Karpas-422 (cell line): ENCODE data around the gene ROBO4. TPM values are rescaled to one million over a fixed set of nuclear protein-coding genes. Genes with fewer than 3 reads are reported as not detected.

ENCODE experiments used
- DNase-seq: peaks from one replicate; pipeline ENCODE4 v3.0.0-alpha.2; 2015
- H2AFZ ChIP-seq: fragments of 200-600 bp; sonication (generic); 2 replicates; pipeline ENCODE4 v1.6.1; 2014; ENCODE audit warnings: antibody characterized with exemption, low read length, mixed read lengths
- H3K27ac ChIP-seq: fragments of 200-600 bp; sonication (generic); 2 replicates; pipeline ENCODE4 v1.5.1; 2014; ENCODE audit warnings: mild to moderate bottlenecking, low read length, moderate library complexity
- H3K27me3 ChIP-seq: fragments of 200-600 bp; sonication (generic); 2 replicates; pipeline ENCODE4 v1.6.1; 2014; ENCODE audit warnings: low read length, mixed read lengths
- H3K36me3 ChIP-seq: fragments of 200-600 bp; sonication (generic); 2 replicates; pipeline ENCODE4 v1.6.1; 2014; ENCODE audit warnings: low read length, mixed read lengths; ENCODE audit not compliant: insufficient read depth
- H3K4me1 ChIP-seq: fragments of 200-600 bp; sonication (generic); 2 replicates; pipeline ENCODE4 v1.6.1; 2014; ENCODE audit warnings: mild to moderate bottlenecking, low read length, mixed read lengths
- H3K4me2 ChIP-seq: fragments of 200-600 bp; sonication (generic); 2 replicates; pipeline ENCODE4 v1.6.1; 2014; ENCODE audit warnings: low read length, low read depth, mild to moderate bottlenecking; ENCODE audit not compliant: poor library complexity, severe bottlenecking
- H3K4me3 ChIP-seq: fragments of 200-600 bp; sonication (generic); 2 replicates; pipeline ENCODE4 v1.5.1; 2014; ENCODE audit warnings: mild to moderate bottlenecking, antibody characterized with exemption, low read length, mixed read lengths
- H3K79me2 ChIP-seq: fragments of 200-600 bp; sonication (generic); 2 replicates; pipeline ENCODE4 v1.6.1; 2014; ENCODE audit warnings: mild to moderate bottlenecking, low read length, mixed read lengths
- H3K9ac ChIP-seq: fragments of 200-600 bp; sonication (generic); 2 replicates; pipeline ENCODE4 v1.6.0; 2014; ENCODE audit warnings: low read length
- H3K9me2 ChIP-seq: fragments of 200-600 bp; sonication (generic), shearing (Covaris generic); replicated peaks from 2 replicates; pipeline ENCODE4 v1.6.0; 2014; ENCODE audit warnings: mild to moderate bottlenecking, low read length, moderate library complexity; ENCODE audit not compliant: insufficient read depth
- H3K9me3 ChIP-seq: fragments of 300-700, 200-600 bp; sonication (generic); 2 replicates; pipeline ENCODE4 v1.6.1; 2014; ENCODE audit warnings: low read length, mixed read lengths
- H4K20me1 ChIP-seq: fragments of 200-600 bp; sonication (generic); 2 replicates; pipeline ENCODE4 v1.6.1; 2014; ENCODE audit warnings: mild to moderate bottlenecking, antibody characterized with exemption, low read length, low read depth; ENCODE audit not compliant: insufficient read depth
- total RNA-seq: library from RNA; depleted of rRNA; stranded (reverse); fragments of >200 nt; shearing (Covaris generic); gene quantifications from 2 replicates; pipeline ENCODE4 v1.2.3, GENCODE V29; 2014; ENCODE audit warnings: low replicate concordance

ROBO4 gene
- total RNA-seq, 1 experiment from 2014 or later = not detected

DNA sequence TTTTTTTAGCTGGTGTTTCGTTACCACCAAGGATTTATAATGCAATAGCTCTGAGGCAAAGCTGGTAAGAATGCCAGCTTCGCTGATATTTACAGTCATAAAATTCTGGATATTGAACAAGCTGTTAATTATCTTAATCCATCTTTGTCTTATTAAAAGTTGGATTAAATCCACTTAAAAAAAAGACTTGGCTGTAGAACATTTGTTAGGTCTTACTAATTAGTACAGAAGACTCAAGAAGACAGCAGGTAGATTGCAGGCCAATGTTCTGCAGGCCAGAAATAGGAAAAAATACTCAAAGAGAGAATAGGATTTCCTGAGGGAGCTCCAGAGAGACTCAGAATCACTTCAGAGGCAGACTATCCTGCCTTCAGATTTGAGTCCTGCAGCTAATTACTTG lies 7.5 kb downstream of the ROBO4 start:
- no peaks in the 10 kb centered on the region for H3K9me2 ChIP-seq
- no peaks in the 10 kb centered on the region for H3K79me2 ChIP-seq

DNA sequence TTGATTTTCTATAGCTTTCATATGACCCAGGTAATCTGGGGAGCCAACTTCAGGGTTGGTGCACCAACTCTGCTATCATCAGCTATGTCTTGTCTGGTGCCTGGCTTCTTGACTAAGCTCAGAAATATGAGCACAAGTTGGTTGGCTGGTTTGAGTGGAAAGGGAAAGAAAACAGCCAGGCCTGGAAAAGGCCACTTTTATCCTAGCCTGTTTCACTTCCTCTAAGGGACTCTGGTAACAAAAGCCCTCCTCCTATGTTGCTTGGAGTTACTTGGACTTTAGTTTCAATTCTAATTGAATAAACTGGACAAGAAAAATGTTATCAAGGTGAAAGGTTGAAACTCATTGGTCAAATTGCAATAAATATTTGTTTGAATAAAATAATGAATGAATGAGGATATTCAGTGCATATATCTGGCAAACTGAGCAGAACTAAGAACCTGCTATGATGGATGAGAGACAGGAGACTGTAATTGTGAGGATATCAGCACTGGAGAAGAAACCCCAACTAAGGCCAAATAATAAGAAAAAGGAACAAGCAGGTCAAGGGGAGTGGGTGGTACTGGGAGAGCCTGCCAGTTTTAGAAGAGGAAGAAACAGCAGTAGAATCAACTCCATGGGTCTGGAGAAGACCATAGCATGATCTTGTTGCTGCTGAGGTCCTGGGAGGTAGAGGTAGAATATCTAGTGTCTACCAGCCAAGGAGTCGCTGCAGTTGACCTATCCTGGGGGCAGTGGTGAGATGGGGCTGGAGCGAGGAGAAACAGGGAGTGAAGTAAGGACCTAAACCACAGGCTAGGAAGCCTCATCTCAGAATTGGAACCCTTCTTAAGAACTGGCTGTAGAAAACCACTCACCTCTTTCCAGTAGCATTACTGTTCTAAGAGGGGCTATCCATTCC lies 8.2 kb downstream of the ROBO4 start:
- Histone ChIP-seq H3K79me2 (no peaks in the 10 kb centered on the region), H3K4me1 (no peaks in the 10 kb centered on the region), H2AFZ (no peak overlapping the region), H3K9me3 (no peaks in the 10 kb centered on the region), H3K9me2 (no peaks in the 10 kb centered on the region), H3K27me3 (no peaks in the 10 kb centered on the region), H4K20me1 (no peaks in the 10 kb centered on the region), H3K36me3 (no peaks in the 10 kb centered on the region), H3K9ac (no peak overlapping the region), H3K4me3 (no peak overlapping the region), H3K4me2 (no peak overlapping the region), H3K27ac (no peak overlapping the region)
- DNase-seq = no peak

More for the DNA sequence above, 7.5 kb downstream of the ROBO4 start:
- no peak overlapping the region for H3K27ac ChIP-seq
- H3K9me3 ChIP-seq = no peaks in the 10 kb centered on the region
- no peaks in the 10 kb centered on the region for H3K4me1 ChIP-seq
- H2AFZ ChIP-seq = no peak overlapping the region
- no peaks in the 10 kb centered on the region for H4K20me1 ChIP-seq
- no peak overlapping the region for H3K4me3 ChIP-seq
- DNase-seq = no peak
- no peaks in the 10 kb centered on the region for H3K27me3 ChIP-seq
- H3K9ac ChIP-seq = no peak overlapping the region
- no peaks in the 10 kb centered on the region for H3K36me3 ChIP-seq
- no peak overlapping the region for H3K4me2 ChIP-seq

DNA sequence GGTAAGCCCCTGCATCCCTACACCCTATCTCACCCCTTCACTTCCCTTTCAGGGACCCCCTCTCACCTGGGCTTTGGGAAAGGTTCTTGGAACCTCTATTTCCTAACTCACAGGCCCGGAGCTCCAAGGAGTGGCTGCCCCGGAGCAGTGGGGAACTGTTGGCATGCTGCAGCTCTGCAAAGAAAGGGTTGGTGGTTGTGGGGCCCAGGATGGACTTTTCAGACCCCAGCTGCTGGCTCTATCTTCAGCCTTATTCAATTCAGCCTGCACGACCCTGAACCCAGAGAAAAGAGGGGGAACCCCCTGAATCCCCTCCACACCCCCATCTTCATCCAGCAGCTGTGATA lies 10.0 kb downstream of the ROBO4 start:
- Histone ChIP-seq H3K9ac (no peak overlapping the region), H2AFZ (no peak overlapping the region), H3K27me3 (no peaks in the 10 kb centered on the region), H3K27ac (no peak overlapping the region), H3K4me2 (no peak overlapping the region), H3K4me3 (no peak overlapping the region), H3K9me3 (no peaks in the 10 kb centered on the region), H3K79me2 (no peaks in the 10 kb centered on the region), H3K4me1 (no peaks in the 10 kb centered on the region), H3K36me3 (no peaks in the 10 kb centered on the region), H4K20me1 (no peaks in the 10 kb centered on the region), H3K9me2 (no peaks in the 10 kb centered on the region)
- DNase-seq = no peak

DNA sequence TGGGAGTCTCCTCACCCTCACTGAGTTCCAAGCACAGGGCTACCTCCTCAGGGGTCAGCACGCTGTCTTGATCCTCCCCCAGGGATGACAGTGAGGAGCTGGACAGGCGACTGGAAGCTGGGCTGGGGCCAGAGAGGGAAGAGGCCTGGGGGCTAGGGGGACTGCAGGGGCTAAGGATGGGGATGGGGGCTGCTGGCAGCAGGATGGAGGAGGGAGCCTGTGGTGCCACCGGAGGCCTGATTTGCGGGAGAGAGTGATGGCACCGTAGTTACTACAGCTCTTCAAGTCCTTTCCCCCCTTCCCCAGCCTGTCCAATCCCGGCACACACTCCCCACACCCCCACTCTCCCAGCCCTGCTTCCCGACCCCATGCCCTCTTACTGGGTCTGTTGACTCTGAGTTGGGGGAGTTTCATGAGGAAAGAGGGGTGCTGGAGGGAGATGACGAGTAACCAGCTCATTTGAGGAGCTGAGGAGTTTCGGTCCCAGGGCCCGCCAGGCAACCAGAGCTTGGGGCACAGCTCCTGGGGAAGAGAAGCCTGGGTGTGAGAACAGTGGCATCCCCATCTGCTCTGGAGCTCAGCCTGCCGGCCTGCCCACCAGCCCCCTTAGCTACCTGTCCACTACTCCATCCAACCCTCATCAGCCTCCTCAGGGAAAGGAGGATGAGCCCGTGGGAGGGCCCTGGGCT lies 10.5 kb downstream of the ROBO4 start:
- DNase-seq = no peak
- H3K27ac ChIP-seq = no peak overlapping the region
- no peak overlapping the region for H3K4me3 ChIP-seq

GRCh38 chr11:124886476-124886875 lies 11.2 kb downstream of the ROBO4 start:
- Histone ChIP-seq H3K4me1 (no peaks in the 10 kb centered on the region), H4K20me1 (no peaks in the 10 kb centered on the region), H2AFZ (no peak overlapping the region), H3K9ac (no peak overlapping the region), H3K36me3 (no peaks in the 10 kb centered on the region), H3K4me3 (no peak overlapping the region), H3K4me2 (no peak overlapping the region), H3K79me2 (no peaks in the 10 kb centered on the region), H3K27me3 (no peaks in the 10 kb centered on the region), H3K9me2 (no peaks in the 10 kb centered on the region), H3K9me3 (no peaks in the 10 kb centered on the region), H3K27ac (no peak overlapping the region)
- no peak for DNase-seq

More for the DNA sequence above, 10.5 kb downstream of the ROBO4 start:
- Histone ChIP-seq H4K20me1 (no peaks in the 10 kb centered on the region), H2AFZ (no peak overlapping the region), H3K9me2 (no peaks in the 10 kb centered on the region), H3K36me3 (no peaks in the 10 kb centered on the region), H3K79me2 (no peaks in the 10 kb centered on the region), H3K9me3 (no peaks in the 10 kb centered on the region), H3K27me3 (no peaks in the 10 kb centered on the region), H3K4me1 (no peaks in the 10 kb centered on the region), H3K9ac (no peak overlapping the region), H3K4me2 (no peak overlapping the region)

DNA sequence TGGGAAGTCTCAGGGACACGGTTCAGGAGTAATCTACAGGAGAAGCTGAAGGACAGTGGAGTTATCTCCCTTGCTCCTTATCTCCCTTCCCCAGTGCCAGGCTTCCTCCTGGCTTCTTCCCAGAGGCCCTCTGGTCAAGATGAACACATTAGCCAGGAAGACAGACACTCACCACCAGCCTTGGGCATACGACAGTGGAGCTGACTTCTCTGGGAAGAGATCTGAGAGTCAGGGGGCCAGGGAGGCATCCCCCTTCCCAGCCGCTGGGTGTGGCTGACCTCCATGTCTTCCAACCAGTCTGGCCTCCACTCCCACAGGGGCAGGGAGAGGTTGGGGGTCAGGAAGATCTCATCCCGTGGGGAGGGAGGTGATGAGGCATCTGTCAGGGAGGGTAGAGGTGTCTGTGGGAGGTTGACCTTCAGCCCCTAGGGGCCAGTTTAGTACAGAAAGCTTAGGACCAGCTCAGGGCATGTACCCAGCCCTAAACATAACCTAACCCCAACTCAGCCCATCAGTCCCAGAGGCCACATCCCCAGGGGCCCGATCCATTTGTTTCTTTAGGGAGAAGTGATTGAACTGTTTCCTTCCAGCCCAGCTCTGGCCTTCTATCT lies 12.7 kb downstream of the ROBO4 start:
- H4K20me1 ChIP-seq = no peaks in the 10 kb centered on the region
- H3K9me3 ChIP-seq = no peaks in the 10 kb centered on the region
- no peaks in the 10 kb centered on the region for H3K79me2 ChIP-seq
- no peak overlapping the region for H3K9ac ChIP-seq
- no peak overlapping the region for H3K4me2 ChIP-seq
- H3K4me3 ChIP-seq = no peak overlapping the region
- no peak overlapping the region for H3K27ac ChIP-seq
- H3K27me3 ChIP-seq = no peaks in the 10 kb centered on the region
- H3K4me1 ChIP-seq = no peaks in the 10 kb centered on the region
- DNase-seq = no peak
- H3K36me3 ChIP-seq = no peaks in the 10 kb centered on the region
- H3K9me2 ChIP-seq = no peaks in the 10 kb centered on the region
- no peak overlapping the region for H2AFZ ChIP-seq

- H3K36me3 ChIP-seq = no peaks in the 10 kb centered on the region
- no peak overlapping the region for H3K27ac ChIP-seq
- DNase-seq = no peak
- no peak overlapping the region for H2AFZ ChIP-seq
- no peaks in the 10 kb centered on the region for H4K20me1 ChIP-seq
- no peaks in the 10 kb centered on the region for H3K9me2 ChIP-seq
- no peak overlapping the region for H3K9ac ChIP-seq
- H3K9me3 ChIP-seq = no peaks in the 10 kb centered on the region
- H3K79me2 ChIP-seq = no peaks in the 10 kb centered on the region
- no peaks in the 10 kb centered on the region for H3K4me1 ChIP-seq
- H3K4me3 ChIP-seq = no peak overlapping the region
- no peaks in the 10 kb centered on the region for H3K27me3 ChIP-seq
- H3K4me2 ChIP-seq = no peak overlapping the region
Measured at GRCh38 chr11:124884340-124884739, 13.3 kb downstream of the ROBO4 start.

DNA sequence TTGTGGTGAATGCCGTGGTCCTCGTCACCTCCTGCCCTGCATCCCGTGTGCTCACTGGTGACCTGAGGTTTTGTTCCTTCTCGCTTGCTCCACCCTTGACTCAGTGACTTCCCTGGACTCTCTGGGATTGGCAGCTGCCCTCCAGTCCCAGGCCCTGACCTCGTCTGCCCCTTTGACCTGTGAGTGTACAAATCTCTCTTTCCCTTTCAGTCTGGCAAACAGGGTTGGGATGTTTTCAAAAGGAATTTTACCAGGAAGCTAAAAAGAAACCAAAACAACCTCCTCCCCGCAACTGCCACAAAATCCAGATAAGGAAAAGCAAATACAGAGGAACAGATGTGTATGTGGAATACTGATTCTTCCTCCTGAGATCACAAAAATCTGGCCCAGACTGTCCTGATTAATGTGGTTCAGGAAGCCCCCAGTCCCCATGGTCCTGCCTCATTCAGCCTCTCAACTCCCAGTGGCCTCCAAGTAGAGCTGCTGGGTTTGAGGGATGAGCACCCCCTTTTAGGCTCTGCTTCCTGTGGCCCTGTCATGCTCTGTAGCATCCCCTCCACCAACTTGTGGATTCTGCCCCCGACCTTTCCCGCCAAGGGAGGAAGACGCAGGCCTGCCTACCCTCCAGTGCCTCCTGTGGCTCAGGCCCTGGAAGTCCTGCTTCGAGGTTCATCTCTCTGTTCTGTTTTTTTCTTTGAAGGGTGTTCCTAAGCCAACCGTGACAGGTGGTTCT lies 15.2 kb downstream of the ROBO4 start:
- Histone ChIP-seq H3K4me1 (no peaks in the 10 kb centered on the region), H3K4me2 (no peak overlapping the region), H3K4me3 (no peak overlapping the region), H3K9me2 (no peaks in the 10 kb centered on the region), H3K9ac (no peak overlapping the region), H3K27ac (no peak overlapping the region), H2AFZ (no peak overlapping the region), H3K36me3 (no peaks in the 10 kb centered on the region), H4K20me1 (no peaks in the 10 kb centered on the region), H3K79me2 (no peaks in the 10 kb centered on the region), H3K9me3 (no peaks in the 10 kb centered on the region), H3K27me3 (no peaks in the 10 kb centered on the region)
- DNase-seq = no peak
